ENCODE data around the gene HEXB.

The HEXB gene

GRCh38 chr5:74684900-74685851 lies at the start of gene HEXB:
TSS of gene HEXB (plus strand) at chr5:74685233. CDS start at chr5:74685261, 28 bp downstream.
- no peak for DNase-seq (ENCODE audit: low read depth, low spot score)

GRCh38 chr5:74636149-74636548 lies 48.9 kb upstream of the HEXB start:
- DNase-seq (ENCODE audit: low read depth, low spot score), result no peak

- DNase-seq (ENCODE audit: low read depth, low spot score), result no peak
Measured at GRCh38 chr5:74636552-74636951, 48.5 kb upstream of the HEXB start.

GRCh38 chr5:74638544-74638969 lies 46.5 kb upstream of the HEXB start:
- no peak for DNase-seq (ENCODE audit: low read depth, low spot score)

- DNase-seq (ENCODE audit: low read depth, low spot score), result no peak
Measured at GRCh38 chr5:74638970-74639806, 45.8 kb upstream of the HEXB start.

GRCh38 chr5:74639807-74640449 lies 45.1 kb upstream of the HEXB start:
- no peak for DNase-seq (ENCODE audit: low read depth, low spot score)

- DNase-seq (ENCODE audit: low read depth, low spot score), result peak; percentile 95
Measured at GRCh38 chr5:74640450-74640953, 44.5 kb upstream of the HEXB start, which contains the start of gene ENC1. TSS of gene ENC1 (minus strand) at chr5:74640728. CDS start at chr5:74636485, 4,243 bp downstream.

GRCh38 chr5:74640954-74641734 lies 43.9 kb upstream of the HEXB start:
- DNase-seq (ENCODE audit: low read depth, low spot score), result no peak

GRCh38 chr5:74641735-74642542 lies 43.1 kb upstream of the HEXB start:
- no peak for DNase-seq (ENCODE audit: low read depth, low spot score)

- DNase-seq (ENCODE audit: low read depth, low spot score), result no peak
Measured at GRCh38 chr5:74642543-74642863, 42.5 kb upstream of the HEXB start.

GRCh38 chr5:74643111-74643562 lies 41.9 kb upstream of the HEXB start:
- no peak for DNase-seq (ENCODE audit: low read depth, low spot score)

GRCh38 chr5:74647096-74647495 lies 37.9 kb upstream of the HEXB start:
- no peak for DNase-seq (ENCODE audit: low read depth, low spot score)

GRCh38 chr5:74648835-74649293 lies 36.2 kb upstream of the HEXB start:
- no peak for DNase-seq (ENCODE audit: low read depth, low spot score)

GRCh38 chr5:74649421-74649973 lies 35.5 kb upstream of the HEXB start:
- no peak for DNase-seq (ENCODE audit: low read depth, low spot score)

- DNase-seq (ENCODE audit: low read depth, low spot score), result no peak
Measured at GRCh38 chr5:74651710-74652109, 33.3 kb upstream of the HEXB start.

- no peak for DNase-seq (ENCODE audit: low read depth, low spot score)
Measured at GRCh38 chr5:74652576-74652975, 32.5 kb upstream of the HEXB start.

- DNase-seq (ENCODE audit: low read depth, low spot score), result no peak
Measured at GRCh38 chr5:74653991-74654390, 31.0 kb upstream of the HEXB start.

- no peak for DNase-seq (ENCODE audit: low read depth, low spot score)
Measured at GRCh38 chr5:74655206-74655605, 29.8 kb upstream of the HEXB start.

GRCh38 chr5:74655716-74656115 lies 29.3 kb upstream of the HEXB start:
- DNase-seq (ENCODE audit: low read depth, low spot score), result no peak

GRCh38 chr5:74657165-74657564 lies 27.9 kb upstream of the HEXB start:
- no peak for DNase-seq (ENCODE audit: low read depth, low spot score)
